Stimulated activated CD4-positive, alpha-beta T cell treated with anti-CD3 and anti-CD28 coated beads, TNF-alpha, amount 100 ng/mL, for 4 hours (primary cell): ENCODE results near the gene KCNQ1.
A peak's percentile ranks its signal among the peaks of the same experiment; 100 is the strongest.

Experiments used
- DNase-seq, 3 experiments: peaks; one replicate each; pipeline ENCODE4 v3.0.0-alpha.2; 2020; ENCODE audit warnings: low read depth in 3 of 3

KCNQ1 gene

GRCh38 chr11:2423157-2424025, 21.4 kb upstream of the KCNQ1 start:
- no peak for DNase-seq

- DNase-seq, result no peak
Observed at GRCh38 chr11:2424811-2425495, 19.9 kb upstream of the KCNQ1 start.

GRCh38 chr11:2425506-2425905, 19.3 kb upstream of the KCNQ1 start:
- DNase-seq, result no peak

GRCh38 chr11:2426221-2426620, 18.6 kb upstream of the KCNQ1 start:
- no peak for DNase-seq

GRCh38 chr11:2426826-2427521, 17.8 kb upstream of the KCNQ1 start:
- DNase-seq, result no peak

GRCh38 chr11:2427721-2428321, 17.0 kb upstream of the KCNQ1 start:
- no peak for DNase-seq

- peak; percentile 68 to 84 (median 84) for DNase-seq
Observed at GRCh38 chr11:2428322-2428795, 16.4 kb upstream of the KCNQ1 start.

- no peak for DNase-seq
Observed at GRCh38 chr11:2431395-2431794, 13.4 kb upstream of the KCNQ1 start.

- no peak for DNase-seq
Observed at GRCh38 chr11:2432171-2432621, 12.6 kb upstream of the KCNQ1 start.

GRCh38 chr11:2432628-2433071, 12.2 kb upstream of the KCNQ1 start:
- no peak for DNase-seq

GRCh38 chr11:2433106-2433925, 11.5 kb upstream of the KCNQ1 start:
- DNase-seq, result no peak

- no peak for DNase-seq
Observed at GRCh38 chr11:2434008-2434407, 10.8 kb upstream of the KCNQ1 start.

GRCh38 chr11:2434506-2435255, 10.1 kb upstream of the KCNQ1 start:
- no peak for DNase-seq

- no peak for DNase-seq
Observed at GRCh38 chr11:2435288-2436012, 9.4 kb upstream of the KCNQ1 start.

GRCh38 chr11:2436013-2436520, 8.7 kb upstream of the KCNQ1 start:
- DNase-seq, result no peak

GRCh38 chr11:2436521-2437031, 8.2 kb upstream of the KCNQ1 start:
- no peak for DNase-seq

GRCh38 chr11:2437516-2437915, 7.3 kb upstream of the KCNQ1 start:
- no peak for DNase-seq

- no peak for DNase-seq
Observed at GRCh38 chr11:2439820-2440219, 5.0 kb upstream of the KCNQ1 start.

- DNase-seq, result no peak
Observed at GRCh38 chr11:2440646-2441045, 4.2 kb upstream of the KCNQ1 start.
